Natural killer cell (primary cell): ENCODE data around the gene SRSF5. TPM values are rescaled to one million over a fixed set of nuclear protein-coding genes. Genes with fewer than 3 reads are reported as not detected.
"Not testable (repeated sequence)": the region's sequence is repeated elsewhere in the genome, so short reads cannot be mapped to it uniquely, and the experiment has no call there.

Experiments
- ATAC-seq, 3 donors: fragments of 150-1000 bp in 2 of 3; fragments of 200-7000 bp in 1 of 3; cut with Tn5 transposase; 1 replicate in 1 of 3; 2 replicates in 2 of 3; pipeline ENCODE4 v1.10.0; 2021; ENCODE audit warnings: mild to moderate bottlenecking in 2 of 3, moderate library complexity in 2 of 3
- DNase-seq, 2 donors: peaks; one replicate each; pipeline versions ENCODE4 v3.0.0 to v3.0.0-alpha.2; 2013 to 2021; ENCODE audit warnings: mixed read lengths in 1 of 2
- H3K27ac ChIP-seq: one replicate; pipeline ENCODE4 v1.5.1; 2013; ENCODE audit warnings: mild to moderate bottlenecking, low read length
- H3K27me3 ChIP-seq: one replicate; pipeline ENCODE4 v1.6.1; 2013; ENCODE audit warnings: low read length; ENCODE audit not compliant: control insufficient read depth, insufficient read depth
- H3K36me3 ChIP-seq: one replicate; pipeline ENCODE4 v1.6.1; 2013; ENCODE audit warnings: low read length; ENCODE audit not compliant: control insufficient read depth, insufficient read depth
- H3K4me1 ChIP-seq: one replicate; pipeline ENCODE4 v1.6.1; 2013; ENCODE audit warnings: low read length; ENCODE audit not compliant: control insufficient read depth, insufficient read depth
- H3K4me3 ChIP-seq: one replicate; pipeline ENCODE4 v1.5.1; 2013; ENCODE audit warnings: low read length
- H3K9me3 ChIP-seq: one replicate; pipeline ENCODE4 v1.6.1; 2013; ENCODE audit warnings: low read length; ENCODE audit not compliant: control insufficient read depth, insufficient read depth
- H3K27ac Mint-ChIP-seq, 2 donors: one replicate each; pipeline ENCODE4 v1.8.0; 2022; ENCODE audit warnings: mild to moderate bottlenecking in 2 of 2, mixed read lengths in 2 of 2, moderate library complexity in 1 of 2
- H3K27me3 Mint-ChIP-seq, 2 donors: one replicate each; pipeline ENCODE4 v1.8.0; 2022; ENCODE audit warnings: low read depth in 2 of 2, mixed read lengths in 2 of 2
- H3K36me3 Mint-ChIP-seq: one replicate; pipeline ENCODE4 v1.8.0; 2022; ENCODE audit warnings: mixed read lengths
- H3K4me1 Mint-ChIP-seq, 2 donors: one replicate each; pipeline ENCODE4 v1.8.0; 2022; ENCODE audit warnings: mixed read lengths in 2 of 2
- H3K4me3 Mint-ChIP-seq: one replicate; pipeline ENCODE4 v1.8.0; 2022; ENCODE audit warnings: mild to moderate bottlenecking, moderate library complexity, mixed read lengths
- H3K9me3 Mint-ChIP-seq, 2 donors: one replicate each; pipeline ENCODE4 v1.8.0; 2022; ENCODE audit warnings: mixed read lengths in 2 of 2
- CTCF ChIP-seq: fragments of 200-600 bp; IDR thresholded peaks from one replicate; pipeline ENCODE4 v1.8.0; 2022; ENCODE audit warnings: antibody characterized with exemption
- WGBS: methylation state at CpG from one replicate; pipeline ENCODE4 v1.1.7; 2013; ENCODE audit warnings: missing lambda C conversion rate; ENCODE audit not compliant: insufficient coverage; 5-methylcytosine and 5-hydroxymethylcytosine counted together
- intact Hi-C: fragments of 100-400 bp; cut with micrococcal nuclease; formaldehyde crosslinking; loops from one replicate; pipeline ENCODE4 v1.14.2; 2022
- total RNA-seq, 4 donors: library from RNA; stranded (reverse); fragments of 120-200 nt in 1 of 4; gene quantifications; one replicate each; pipeline versions ENCODE4 v1.2.3 to v1.2.4, GENCODE V29; 2013 to 2022

Gene SRSF5
- 1,000 to 10,000 TPM; 1,327 to 1,669 (median 1,634) TPM for total RNA-seq
- 905 TPM for total RNA-seq (2013)

GRCh38 chr14:69766984-69767368 lies at the start of gene SRSF5:
SRSF5 (plus strand) TSS chr14:69767142; CDS start chr14:69768157, 1,015 bp downstream.
- H3K36me3 Mint-ChIP-seq, result peaks cover 38% of the 10 kb centered on the region
- 0% methylated on average over 31 of the region's 31 CpGs for WGBS
- peak; percentile 74 to 90 (median 80) for ATAC-seq

GRCh38 chr14:69718614-69719013 lies 48.3 kb upstream of the SRSF5 start:
- H3K4me3 ChIP-seq, ATAC-seq, H3K36me3 ChIP-seq, H3K27me3 Mint-ChIP-seq, H3K27me3 ChIP-seq, H3K9me3 ChIP-seq, DNase-seq, H3K9me3 Mint-ChIP-seq, H3K27ac ChIP-seq, H3K4me3 Mint-ChIP-seq, H3K36me3 Mint-ChIP-seq: not testable (repeated sequence)
- Mint-ChIP-seq H3K27ac (peak overlapping the region; percentile 99 to 100), H3K4me1 (peaks cover 43 to 51% of the 10 kb centered on the region in 2 donors)
- peaks cover 45% of the 10 kb centered on the region for H3K4me1 ChIP-seq
- WGBS, result 95% methylated on average over 2 of the region's 2 CpGs
- intact Hi-C loops, result loop anchor here (5.0 kb wide), 1 partner anchor 36 kb away; no protein-coding TSS in a partner anchor

More at GRCh38 chr14:69766984-69767368, at the start of gene SRSF5:
- Histone ChIP-seq H3K36me3 (peaks cover 41% of the 10 kb centered on the region), H3K27me3 (no peaks in the 10 kb centered on the region), H3K9me3 (no peaks in the 10 kb centered on the region), H3K4me1 (peaks cover 35% of the 10 kb centered on the region), H3K4me3 (peak within 1 kb of the TSS; percentile 73), H3K27ac (peak within 1 kb of the TSS; percentile 89)
- H3K4me1 Mint-ChIP-seq, result peaks cover 61 to 65% of the 10 kb centered on the region in 2 donors
- TF ChIP-seq CTCF, result no peak
- intact Hi-C loops, result loop anchor here (1.0 to 5.0 kb wide), 3 partner anchors 51 to 1555 kb away; partner anchors contain the start of gene SUSD6
- peaks cover 0 to 2% of the 10 kb centered on the region in 2 donors for H3K9me3 Mint-ChIP-seq
- DNase-seq, result peak; percentile 95 to 98
- H3K27me3 Mint-ChIP-seq, result no peaks in the 10 kb centered on the region
- peak within 1 kb of the TSS; percentile 97 to 99 for H3K27ac Mint-ChIP-seq
- peak within 1 kb of the TSS; percentile 100 for H3K4me3 Mint-ChIP-seq

GRCh38 chr14:69719501-69719951 lies 47.4 kb upstream of the SRSF5 start:
- ATAC-seq, result no peak
- no peaks in the 10 kb centered on the region for H3K36me3 ChIP-seq
- H3K27me3 ChIP-seq, result no peaks in the 10 kb centered on the region
- TF ChIP-seq CTCF, result no peak
- Mint-ChIP-seq H3K27me3 (no peaks in the 10 kb centered on the region), H3K9me3 (no peaks in the 10 kb centered on the region), H3K27ac (peak overlapping the region; percentile 99 to 100), H3K4me1 (peaks cover 34 to 44% of the 10 kb centered on the region in 2 donors), H3K36me3 (no peaks in the 10 kb centered on the region), H3K4me3 (no peak overlapping the region)
- H3K4me1 ChIP-seq, result peaks cover 38% of the 10 kb centered on the region
- H3K4me3 ChIP-seq, result no peak overlapping the region
- 83% methylated on average over 7 of the region's 7 CpGs for WGBS
- no peak for DNase-seq
- intact Hi-C loops, result loop anchor here (5.0 kb wide), 1 partner anchor 37 kb away; no protein-coding TSS in a partner anchor
- no peaks in the 10 kb centered on the region for H3K9me3 ChIP-seq
- H3K27ac ChIP-seq, result no peak overlapping the region

GRCh38 chr14:69720912-69721311 lies 46.0 kb upstream of the SRSF5 start:
- H3K27ac ChIP-seq, result no peak overlapping the region
- intact Hi-C loops, result no loop called here
- H3K36me3 Mint-ChIP-seq, result no peaks in the 10 kb centered on the region
- H3K27me3 Mint-ChIP-seq, result no peaks in the 10 kb centered on the region
- ATAC-seq (no peak), DNase-seq (no peak)
- H3K27ac Mint-ChIP-seq, result no peak overlapping the region
- H3K4me1 ChIP-seq, result peaks cover 25% of the 10 kb centered on the region
- H3K36me3 ChIP-seq, result no peaks in the 10 kb centered on the region
- no peak overlapping the region for H3K4me3 ChIP-seq
- no peaks in the 10 kb centered on the region for H3K27me3 ChIP-seq
- no peak for TF ChIP-seq CTCF
- peaks cover 26 to 38% of the 10 kb centered on the region in 2 donors for H3K4me1 Mint-ChIP-seq
- WGBS, result 98% methylated on average over 4 of the region's 4 CpGs
- H3K9me3 Mint-ChIP-seq, result no peaks in the 10 kb centered on the region
- no peak overlapping the region for H3K4me3 Mint-ChIP-seq
- no peaks in the 10 kb centered on the region for H3K9me3 ChIP-seq
